NB4 (cell line): Measurements from ENCODE around the gene CD1D.

Experiments
- CTCF ChIP-seq: IDR thresholded peaks from one replicate; pipeline ENCODE4 v1.5.1; 2012; ENCODE audit warnings: low read depth, low read length
- TF ChIP-seq, protein P1 (sequence below): IDR thresholded peaks from 2 replicates; pipeline ENCODE4 v1.6.1; 2011; ENCODE audit warnings: low read depth, low read length

DNA sequence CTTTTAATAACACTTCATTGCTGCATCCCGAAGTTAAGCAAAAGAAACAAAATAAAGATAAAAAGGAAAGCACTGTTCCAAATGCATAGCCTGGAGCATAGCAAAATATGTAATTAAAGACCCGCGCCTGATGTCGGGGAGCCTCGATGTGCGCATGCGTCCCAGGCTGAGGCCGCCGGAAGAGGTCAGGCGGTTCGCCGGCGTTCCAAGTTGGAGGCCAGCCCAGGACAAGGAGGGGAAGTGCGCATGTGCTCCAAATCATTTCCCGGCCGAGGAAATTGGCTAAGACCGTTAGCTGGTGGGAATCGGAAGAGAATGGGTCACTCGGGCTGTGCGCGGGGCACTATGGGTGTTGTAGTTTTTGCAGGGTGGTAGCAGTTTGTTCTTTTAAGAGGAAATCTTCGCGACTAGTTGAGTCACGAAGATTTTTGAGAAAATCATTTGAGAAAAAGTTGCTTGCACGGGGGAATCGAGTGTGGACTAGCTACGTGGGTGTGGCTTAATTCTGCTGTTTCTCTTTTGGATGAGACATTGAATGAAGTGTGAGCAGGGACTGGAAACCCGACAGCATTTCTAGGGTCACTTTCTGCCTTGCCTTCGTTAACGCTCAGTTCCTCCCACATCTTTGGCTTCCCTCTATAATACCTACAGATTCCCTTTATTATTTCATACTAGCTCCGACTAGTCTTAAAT lies 31.0 kb upstream of the CD1D start:
- TF ChIP-seq CTCF = no peak
- TF ChIP-seq, protein P1, sequence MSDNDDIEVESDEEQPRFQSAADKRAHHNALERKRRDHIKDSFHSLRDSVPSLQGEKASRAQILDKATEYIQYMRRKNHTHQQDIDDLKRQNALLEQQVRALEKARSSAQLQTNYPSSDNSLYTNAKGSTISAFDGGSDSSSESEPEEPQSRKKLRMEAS = no peak
